PFSK-1 (cell line): ENCODE results near the gene ADCK2.

Source experiments
- FOXP2 ChIP-seq: optimal IDR thresholded peaks from 2 replicates; pipeline ENCODE3; 2011; ENCODE audit warnings: borderline replicate concordance, control low read depth, inconsistent platforms; ENCODE audit not compliant: insufficient read depth; ENCODE audit errors: extremely low read length, extremely low read depth
- POLR2AphosphoS5 ChIP-seq: IDR thresholded peaks from 2 replicates; pipeline ENCODE4 v1.6.1; 2012; ENCODE audit warnings: low read depth, mild to moderate bottlenecking, control low read depth, low read length, moderate library complexity
- REST ChIP-seq, 2 experiments: IDR thresholded peaks; 2 replicates each; pipeline versions ENCODE4 v1.6.1 to v1.8.0; 2011 to 2012; ENCODE audit warnings: low read depth in 2 of 2, low read length in 2 of 2, control low read depth in 1 of 2, inconsistent platforms in 1 of 2, mild to moderate bottlenecking in 1 of 2, moderate library complexity in 1 of 2; ENCODE audit not compliant: insufficient read depth in 1 of 2
- TAF1 ChIP-seq: IDR thresholded peaks from 2 replicates; pipeline ENCODE4 v1.6.1; 2012; ENCODE audit warnings: low read length, control low read depth, borderline replicate concordance; ENCODE audit not compliant: insufficient read depth

- TF ChIP-seq POLR2AphosphoS5 (no peak), REST (IDR thresholded peaks at IDR 0.05; ENCODE audit: insufficient read depth in 1 of 2, low read depth in 2 of 2, low read length in 2 of 2) (no peak), FOXP2 (no peak), TAF1 (no peak)
Measured at GRCh38 chr7:140657891-140658290, 14.9 kb upstream of the ADCK2 start.
